A549 (cell line): ENCODE measurements around the gene SEMA5A. TPM values are rescaled to one million over a fixed set of nuclear protein-coding genes. Genes with fewer than 3 reads are reported as not detected.

Experiments
- ATAC-seq, 2 experiments: fragments of 200-7000 bp in 1 of 2; fragments of >200 bp in 1 of 2; cut with Nextera tagmentation in 1 of 2; cut with Tn5 transposase in 1 of 2; 3 replicates each; pipeline versions ENCODE4 v1.8.0 to v1.9.1; 2018 to 2020; ENCODE audit warnings: mild to moderate bottlenecking in 1 of 2, moderate library complexity in 1 of 2
- CTCF ChIA-PET: fragments of 300-600 bp; sonication (Branson Sonifier 250); formaldehyde crosslinking; extraction: SDS; loops from one replicate; lab custom pipeline; 2021; ENCODE audit warnings: antibody characterized with exemption, inconsistent platforms; lab: Yijun Ruan, JAX
- POLR2A ChIA-PET: fragments of 350-600 bp; formaldehyde crosslinking; extraction: SDS; loops from one replicate; lab custom pipeline; 2021; ENCODE audit warnings: antibody characterized with exemption, inconsistent platforms; lab: Yijun Ruan, JAX
- DNase-seq, 2 experiments: peaks; one replicate each; pipeline versions ENCODE4 v3.0.0 to v3.0.0-alpha.2; 2011 to 2016; ENCODE audit warnings: low read depth in 1 of 2, low spot score in 1 of 2
- FAIRE-seq: peaks from 2 replicates; lab custom pipeline; 2011; peaks lifted over from hg19 to GRCh38; lab: Jason Lieb, UNC
- H3K27ac ChIP-seq, 2 experiments: fragments of >200 bp; sonication (Bioruptor Twin); formaldehyde crosslinking; 3 replicates each; pipeline ENCODE4 v1.5.1; 2016 to 2017
- H3K4me1 ChIP-seq: fragments of >200 bp; sonication (Bioruptor Twin); formaldehyde crosslinking; 3 replicates; pipeline ENCODE4 v1.6.1; 2016
- H3K4me2 ChIP-seq: fragments of >200 bp; sonication (Bioruptor Twin); formaldehyde crosslinking; 3 replicates; pipeline ENCODE4 v1.6.1; 2016
- H3K4me3 ChIP-seq: fragments of >200 bp; sonication (Bioruptor Twin); formaldehyde crosslinking; 3 replicates; pipeline ENCODE4 v1.5.1; 2016
- H3K9me3 ChIP-seq: fragments of >200 bp; sonication (Bioruptor Twin); formaldehyde crosslinking; 3 replicates; pipeline ENCODE4 v1.6.1; 2016
- ATOH8 ChIP-seq: fragments of 250-450 bp; sonication (Bioruptor Pico); IDR thresholded peaks from 2 replicates; pipeline ENCODE4 v1.5.0; 2020; ENCODE audit warnings: low read depth, mild to moderate bottlenecking, moderate library complexity
- BHLHE40 ChIP-seq: IDR thresholded peaks from 2 replicates; pipeline ENCODE4 v1.6.1; 2012; ENCODE audit warnings: low read depth, low read length, inconsistent platforms
- CEBPB ChIP-seq, 2 experiments: fragments of >200 bp in 1 of 2; sonication (Bioruptor Twin) in 1 of 2; formaldehyde crosslinking in 1 of 2; IDR thresholded peaks; 2 replicates each; pipeline ENCODE4 v1.6.1; 2012 to 2016
- EHMT2 ChIP-seq: fragments of 200-600 bp; sonication (generic); IDR thresholded peaks from 2 replicates; pipeline ENCODE4 v1.6.1; 2016; ENCODE audit warnings: antibody characterized with exemption, low read depth, mild to moderate bottlenecking, moderate library complexity
- ELK1 ChIP-seq: fragments of 150-350 bp; IDR thresholded peaks from 2 replicates; pipeline ENCODE4 v1.6.1; 2014; ENCODE audit warnings: low read depth, mild to moderate bottlenecking, low read length
- EP300 ChIP-seq, 2 experiments: fragments of >200 bp; sonication (Bioruptor Twin); formaldehyde crosslinking; IDR thresholded peaks; 2 replicates in 1 of 2; 3 replicates in 1 of 2; pipeline ENCODE4 v1.6.1; 2016 to 2017
- GATA3 ChIP-seq: IDR thresholded peaks from 2 replicates; pipeline ENCODE4 v1.6.1; 2012; ENCODE audit warnings: borderline replicate concordance
- HES2 ChIP-seq: fragments of >200 bp; sonication (Bioruptor Twin); formaldehyde crosslinking; IDR thresholded peaks from 2 replicates; pipeline ENCODE4 v1.6.1; 2016
- HMGXB4 ChIP-seq: fragments of 250-450 bp; sonication (Bioruptor Pico); IDR thresholded peaks from 2 replicates; pipeline ENCODE4 v1.5.0; 2021; ENCODE audit warnings: mild to moderate bottlenecking, moderate library complexity, borderline replicate concordance
- HOXA7 ChIP-seq: fragments of 250-450 bp; sonication (Bioruptor Pico); IDR thresholded peaks from 2 replicates; pipeline ENCODE4 v1.5.0; 2020; ENCODE audit warnings: mild to moderate bottlenecking, moderate library complexity
- JUN ChIP-seq, 2 experiments: fragments of >200 bp; sonication (Bioruptor Twin); formaldehyde crosslinking; IDR thresholded peaks; 2 replicates in 1 of 2; 3 replicates in 1 of 2; pipeline ENCODE4 v1.6.1; 2016 to 2017
- JUNB ChIP-seq: fragments of >200 bp; sonication (Bioruptor Twin); formaldehyde crosslinking; IDR thresholded peaks from 2 replicates; pipeline ENCODE4 v1.6.1; 2016
- MAFK ChIP-seq: fragments of 450-650 bp; IDR thresholded peaks from 2 replicates; pipeline ENCODE4 v1.6.1; 2014; ENCODE audit not compliant: partially characterized antibody
- MAZ ChIP-seq: fragments of 150-350 bp; IDR thresholded peaks from 2 replicates; pipeline ENCODE4 v1.6.1; 2014; ENCODE audit warnings: antibody characterized with exemption, low read depth, low read length, borderline replicate concordance
- NFE2L2 ChIP-seq: fragments of 150-350 bp; conservative IDR thresholded peaks from 2 replicates; pipeline ENCODE4 v1.6.1; 2014; ENCODE audit warnings: low read length
- NPAS2 ChIP-seq: fragments of 250-450 bp; sonication (Bioruptor Pico); IDR thresholded peaks from 2 replicates; pipeline ENCODE4 v1.8.0; 2022; ENCODE audit warnings: mild to moderate bottlenecking, moderate library complexity, borderline replicate concordance
- NR3C1 ChIP-seq: fragments of >200 bp; sonication (Bioruptor Twin); formaldehyde crosslinking; IDR thresholded peaks from 3 replicates; pipeline ENCODE4 v1.6.1; 2017
- PHF8 ChIP-seq: fragments of 200-600 bp; sonication (generic); IDR thresholded peaks from 2 replicates; pipeline ENCODE4 v1.6.1; 2016; ENCODE audit warnings: low read depth, mild to moderate bottlenecking, antibody characterized with exemption, moderate library complexity, borderline replicate concordance
- RFX5 ChIP-seq: fragments of 450-650 bp; IDR thresholded peaks from 2 replicates; pipeline ENCODE4 v1.7.1; 2014; ENCODE audit warnings: antibody characterized with exemption, mild to moderate bottlenecking, moderate library complexity
- SREBF2 ChIP-seq: fragments of 450-650 bp; IDR thresholded peaks from 2 replicates; pipeline ENCODE4 v1.6.1; 2014; ENCODE audit warnings: mild to moderate bottlenecking, moderate library complexity
- TP53 ChIP-seq: fragments of 250-450 bp; sonication (Bioruptor Pico); IDR thresholded peaks from 2 replicates; pipeline ENCODE4 v1.5.0; 2021; ENCODE audit warnings: mild to moderate bottlenecking, moderate library complexity
- USF2 ChIP-seq: fragments of 450-650 bp; IDR thresholded peaks from 2 replicates; pipeline ENCODE4 v1.6.1; 2014; ENCODE audit warnings: antibody characterized with exemption
- ZFP36 ChIP-seq: fragments of 450-650 bp; IDR thresholded peaks from 2 replicates; pipeline ENCODE4 v1.6.1; 2014; ENCODE audit warnings: borderline replicate concordance; ENCODE audit not compliant: partially characterized antibody
- ZNF302 ChIP-seq: fragments of 250-450 bp; sonication (Bioruptor Pico); IDR thresholded peaks from 2 replicates; pipeline ENCODE4 v1.9.0; 2021; ENCODE audit warnings: inconsistent platforms, mild to moderate bottlenecking, moderate library complexity
- ZSCAN20 ChIP-seq: fragments of 250-450 bp; sonication (Bioruptor Pico); IDR thresholded peaks from 2 replicates; pipeline ENCODE4 v1.8.0; 2022; ENCODE audit warnings: mild to moderate bottlenecking, moderate library complexity
- WGBS: methylation state at CpG from one replicate; pipeline ENCODE4 v1.1.6; 2017; ENCODE audit errors: missing lambda C conversion rate; 5-methylcytosine and 5-hydroxymethylcytosine counted together
- polyA plus RNA-seq, 4 experiments: library from polyadenylated mRNA; depleted of rRNA in 3 of 4; stranded (reverse); fragments of >200 nt; fragmentation: RNase III in 1 of 4; extraction: RNeasy Plus Mini Kit Qiagen cat#74134 plus additional on column Dnase treatment in 1 of 4; gene quantifications; 2 replicates in 3 of 4; 3 replicates in 1 of 4; pipeline ENCODE4 v1.2.3, GENCODE V29; 2011 to 2017

Gene SEMA5A
- polyA plus RNA-seq, 2 of the 4 experiments (the other 2 are of a cell fraction): not detected

GRCh38 chr5:9054821-9055589 is 490.9 kb downstream of the SEMA5A start:
- Histone ChIP-seq H3K27ac (no peak overlapping the region), H3K9me3 (no peaks in the 10 kb centered on the region), H3K4me3 (no peak overlapping the region), H3K4me1 (no peaks in the 10 kb centered on the region), H3K4me2 (no peak overlapping the region)
- TF ChIP-seq MAFK (peak; percentile 19), NPAS2 (CRISPR knock-in tag) (no peak), TP53 (CRISPR knock-in tag) (no peak)
- FAIRE-seq: no peak
- ChIA-PET POLR2A (no interaction called here), CTCF (no interaction called here)
- WGBS: 5% methylated on average over 3 of the region's 3 CpGs
- no peak for DNase-seq
- ATAC-seq: no peak

GRCh38 chr5:9054322-9054721 is 491.6 kb downstream of the SEMA5A start:
- no peak for FAIRE-seq
- TF ChIP-seq NFE2L2 (no peak), HOXA7 (CRISPR knock-in tag) (no peak), CEBPB (IDR thresholded peaks at IDR 0.05) (no peak), SREBF2 (no peak), HES2 (no peak), ZSCAN20 (no peak), EP300 (IDR thresholded peaks at IDR 0.05) (no peak), ZNF302 (no peak), ATOH8 (CRISPR knock-in tag) (no peak)
- no peak for ATAC-seq
- Histone ChIP-seq H3K27ac (no peak overlapping the region), H3K9me3 (no peaks in the 10 kb centered on the region), H3K4me2 (no peak overlapping the region), H3K4me3 (no peak overlapping the region), H3K4me1 (no peaks in the 10 kb centered on the region)
- ChIA-PET POLR2A (no interaction called here), CTCF (no interaction called here)
- 4% methylated on average over 6 of the region's 6 CpGs for WGBS
- DNase-seq: no peak

- POLR2A ChIA-PET: no interaction called here
- no peak overlapping the region for H3K27ac ChIP-seq
- no peak overlapping the region for H3K4me3 ChIP-seq
- no peaks in the 10 kb centered on the region for H3K4me1 ChIP-seq
- no peak for DNase-seq
- H3K9me3 ChIP-seq: no peaks in the 10 kb centered on the region
- no peak for TF ChIP-seq RFX5
- TF ChIP-seq BHLHE40: no peak
- TF ChIP-seq NR3C1: no peak
- TF ChIP-seq ZNF302: no peak
- TF ChIP-seq ZSCAN20: no peak
- TF ChIP-seq USF2: no peak
- no peak for TF ChIP-seq MAZ
- no peak for TF ChIP-seq PHF8
- TF ChIP-seq, all 56 proteins: peak for 0
- WGBS: 20% methylated on average over 4 of the region's 4 CpGs
- no peak overlapping the region for H3K4me2 ChIP-seq
- CTCF ChIA-PET: no interaction called here
- FAIRE-seq (no peak), ATAC-seq (no peak)
These were observed 493.5 kb downstream of the SEMA5A start for GRCh38 chr5:9052421-9052820.

GRCh38 chr5:9051779-9052178 is 494.1 kb downstream of the SEMA5A start:
- 11% methylated on average over 11 of the region's 11 CpGs for WGBS
- Histone ChIP-seq H3K4me2 (no peak overlapping the region), H3K27ac (no peak overlapping the region), H3K4me1 (no peaks in the 10 kb centered on the region), H3K4me3 (no peak overlapping the region), H3K9me3 (no peaks in the 10 kb centered on the region)
- ATAC-seq: no peak
- no peak for DNase-seq
- POLR2A ChIA-PET: no interaction called here
- CTCF ChIA-PET: no interaction called here
- no peak for FAIRE-seq
- TF ChIP-seq GATA3: no peak
- TF ChIP-seq ZFP36: no peak
- TF ChIP-seq JUNB: no peak
- no peak for TF ChIP-seq JUN (IDR thresholded peaks at IDR 0.05)
- no peak for TF ChIP-seq MAZ
- TF ChIP-seq ELK1: no peak
- no peak for TF ChIP-seq HMGXB4 (CRISPR knock-in tag)
- TF ChIP-seq USF2: no peak
- TF ChIP-seq EHMT2: no peak
- TF ChIP-seq ZNF302: no peak
